GM19025 (cell line): ENCODE results near the gene CDC25C.

Source experiments
- ATAC-seq: cut with Tn5 transposase; IDR thresholded peaks from one replicate; pipeline ENCODE4 v1.9.1; 2021; ENCODE audit warnings: mild to moderate bottlenecking, low read depth, moderate library complexity; ENCODE audit not compliant: unreplicated experiment

CDC25C gene

DNA sequence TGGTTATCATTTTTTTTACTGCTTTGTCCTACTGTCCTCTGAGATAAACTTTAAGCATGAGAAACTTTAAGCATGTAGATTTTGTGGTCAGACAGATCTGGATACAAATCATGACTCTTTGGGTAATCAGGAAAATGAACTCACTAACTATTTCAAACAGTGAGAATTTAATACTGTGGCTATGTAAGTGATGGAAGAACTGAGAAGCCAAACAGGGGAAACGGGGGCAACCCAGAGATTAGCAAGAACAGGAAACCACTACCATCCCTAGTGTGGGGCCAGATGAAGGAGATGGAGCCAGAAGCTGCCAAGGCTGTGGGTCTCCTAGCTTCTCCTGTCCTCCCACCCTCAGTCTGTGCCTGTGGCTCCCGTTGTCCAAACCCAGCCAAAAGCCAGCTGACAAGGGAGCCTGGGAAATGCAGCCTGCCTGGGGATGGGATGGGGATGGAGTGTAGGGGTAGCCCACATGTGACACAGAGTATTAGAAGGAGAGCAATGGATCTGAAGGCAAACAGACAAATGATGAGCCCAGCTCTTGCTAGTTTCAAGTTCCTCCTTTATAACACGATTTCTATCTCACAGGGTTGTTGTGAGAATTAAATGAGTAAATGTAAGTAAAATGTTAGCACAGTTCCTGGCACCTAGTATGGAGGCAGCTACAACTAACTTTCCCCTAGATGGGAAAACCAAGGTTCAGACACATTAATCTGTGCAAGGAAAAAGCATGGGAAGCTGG is 90.8 kb downstream of the CDC25C start:
- ATAC-seq: no peak

DNA sequence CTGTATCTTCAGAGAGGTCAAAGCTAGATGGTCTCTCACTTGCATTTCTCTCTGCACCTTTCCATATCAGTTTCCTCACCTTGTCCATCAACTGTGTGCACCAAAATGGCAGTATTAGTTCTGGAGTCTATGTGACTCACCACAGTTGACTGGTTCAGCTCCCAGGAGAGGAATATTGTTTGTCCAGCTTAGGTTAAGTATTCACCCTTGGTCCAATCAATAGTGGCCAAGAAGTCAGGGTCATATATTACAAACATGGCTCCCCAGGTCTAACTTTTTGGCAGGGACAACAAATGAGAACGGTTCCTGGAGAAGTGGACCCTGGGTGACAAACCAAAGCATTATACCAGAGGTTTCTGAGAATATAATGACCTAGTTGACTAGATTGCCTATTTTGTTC is 93.6 kb downstream of the CDC25C start:
- ATAC-seq: no peak
